Measurements from ENCODE around the gene PRM2. TPM values are rescaled to one million over a fixed set of nuclear protein-coding genes. Genes with fewer than 3 reads are reported as not detected.

The PRM2 gene, protein sequence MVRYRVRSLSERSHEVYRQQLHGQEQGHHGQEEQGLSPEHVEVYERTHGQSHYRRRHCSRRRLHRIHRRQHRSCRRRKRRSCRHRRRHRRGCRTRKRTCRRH
- not detected in 2 replicates for total RNA-seq (2014; rRNA removed)
- not detected for polyA plus RNA-seq (2012)

DNA sequence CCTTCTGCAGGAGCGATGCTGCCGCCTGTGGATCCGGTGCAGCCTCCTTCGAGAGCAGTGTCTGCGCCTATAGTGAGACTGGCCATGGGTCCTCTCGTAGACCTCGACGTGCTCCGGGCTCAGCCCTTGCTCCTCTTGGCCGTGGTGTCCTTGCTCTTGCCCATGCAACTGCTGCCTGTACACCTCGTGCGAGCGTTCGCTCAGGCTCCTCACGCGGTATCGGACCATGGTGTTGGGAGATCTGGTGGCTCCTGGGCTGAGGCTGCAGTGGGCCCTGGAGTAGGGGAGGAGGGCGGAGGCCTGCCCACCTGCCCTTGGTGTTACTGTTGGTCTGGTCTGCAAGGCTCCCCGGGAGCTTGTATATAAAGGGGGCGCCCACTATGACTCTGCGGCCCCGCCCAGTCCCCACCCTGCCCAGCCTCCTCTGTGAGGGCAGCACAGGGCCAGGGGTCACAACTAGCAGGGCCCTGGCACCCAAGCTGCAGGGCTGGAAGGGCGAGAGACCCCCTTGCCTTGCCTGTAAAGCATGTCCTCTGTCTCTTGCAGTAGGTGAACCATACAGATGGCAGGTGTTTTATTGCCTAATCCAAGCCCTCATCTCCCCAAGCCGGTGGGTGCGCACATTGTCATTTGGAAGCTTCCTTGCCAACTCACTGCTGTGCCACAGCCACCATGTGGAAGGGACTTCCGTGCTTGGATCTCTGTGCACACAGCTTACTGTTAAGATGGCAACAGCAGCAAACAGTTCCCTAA lies at the start of gene PRM2:
PRM2 (minus strand) TSS at position 338 of the 753 bp plus-strand sequence; CDS start at position 228, 110 bp downstream.
- DNase-seq (ENCODE audit: low read depth) = no peak

DNA sequence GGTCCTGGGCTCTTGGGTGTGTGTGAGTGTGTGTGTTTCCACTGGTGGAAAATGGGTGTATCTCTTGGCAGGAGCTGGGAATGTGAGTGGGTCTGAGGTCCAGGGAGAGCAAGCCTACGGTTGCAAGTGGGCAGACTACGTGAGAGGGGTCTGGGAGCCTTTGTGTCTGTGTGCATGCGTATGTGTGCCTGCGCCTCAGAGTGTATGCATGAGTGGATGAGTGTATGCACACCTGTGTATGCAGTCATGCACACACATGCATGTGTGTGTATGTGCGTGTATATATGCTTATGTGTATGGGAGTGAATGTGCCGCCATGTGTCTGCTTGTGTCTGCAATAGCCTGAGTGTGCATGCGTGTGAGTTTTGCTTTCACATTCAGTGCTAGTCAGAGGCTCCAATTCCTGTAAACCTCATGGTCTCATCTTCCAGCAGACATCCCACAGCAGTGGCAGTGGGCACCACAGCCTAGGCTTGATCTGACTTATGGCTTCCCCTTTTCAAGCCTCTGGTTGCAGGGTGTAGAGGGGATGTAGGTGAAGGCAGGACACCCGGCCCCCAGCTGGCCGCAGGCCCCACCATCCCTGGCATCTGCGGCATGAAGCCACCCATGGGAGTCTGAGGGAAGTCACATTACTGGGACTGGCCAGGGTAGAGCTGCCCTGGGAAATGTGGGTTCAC lies 49.3 kb upstream of the PRM2 start:
- no peak for DNase-seq (ENCODE audit: low read depth)

DNA sequence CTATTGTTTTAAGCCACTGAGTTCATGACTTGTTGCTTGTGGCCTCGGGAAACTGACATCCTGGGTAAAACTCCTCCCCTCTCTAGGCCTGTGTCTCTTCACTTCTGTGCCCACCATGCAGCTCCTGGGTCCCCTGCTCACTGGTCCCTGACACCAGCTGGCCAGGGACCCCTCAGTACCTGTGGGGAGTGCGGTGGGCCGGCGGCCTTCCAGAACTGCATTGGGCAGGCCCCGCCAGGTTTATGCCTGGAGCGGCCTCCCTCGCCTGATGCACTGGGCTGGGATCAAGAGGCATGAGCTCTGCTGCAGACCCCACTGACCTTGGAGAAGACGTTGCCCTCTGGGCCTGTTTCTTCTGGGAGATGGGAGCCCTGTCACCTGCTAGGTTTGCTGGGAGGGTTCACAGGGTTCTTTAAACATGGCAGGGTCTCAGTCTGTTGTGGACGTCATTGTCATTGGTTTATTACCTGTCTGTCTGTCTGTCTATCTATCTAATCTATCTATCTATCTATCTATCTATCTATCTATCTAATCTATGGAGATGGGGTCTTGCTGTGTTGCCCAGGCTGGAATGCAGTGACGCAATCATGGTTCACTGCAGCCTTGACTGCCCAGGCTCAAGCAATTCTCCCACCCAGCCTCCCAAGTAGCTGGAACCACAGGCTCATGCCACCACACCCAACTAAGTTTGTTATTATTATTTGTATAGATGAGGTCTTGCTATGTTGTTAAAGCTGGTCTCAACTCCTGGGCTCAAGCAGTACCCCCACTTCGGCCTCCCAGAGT lies 47.5 kb upstream of the PRM2 start:
- no peak for DNase-seq (ENCODE audit: low read depth)

DNA sequence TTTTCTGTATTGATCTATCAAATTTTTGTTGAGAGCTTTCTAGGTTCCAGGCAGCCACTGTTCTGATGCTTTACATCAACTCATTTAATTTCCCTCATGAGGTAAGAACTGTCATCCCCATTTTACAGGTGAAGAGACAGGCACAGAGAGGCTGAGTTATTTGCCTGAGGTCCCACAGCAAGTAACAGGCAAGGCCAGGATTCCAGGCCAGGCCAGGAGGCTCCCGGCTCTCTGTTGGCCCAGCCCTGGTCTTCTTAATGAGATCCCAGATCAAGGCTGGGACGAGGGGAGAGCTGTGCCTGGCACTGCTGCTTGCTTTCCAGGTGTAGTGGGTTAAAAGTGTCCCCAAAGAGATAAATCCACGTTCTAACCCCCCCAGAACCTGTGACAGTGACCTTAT lies 46.5 kb upstream of the PRM2 start:
- no peak for DNase-seq (ENCODE audit: low read depth)

DNA sequence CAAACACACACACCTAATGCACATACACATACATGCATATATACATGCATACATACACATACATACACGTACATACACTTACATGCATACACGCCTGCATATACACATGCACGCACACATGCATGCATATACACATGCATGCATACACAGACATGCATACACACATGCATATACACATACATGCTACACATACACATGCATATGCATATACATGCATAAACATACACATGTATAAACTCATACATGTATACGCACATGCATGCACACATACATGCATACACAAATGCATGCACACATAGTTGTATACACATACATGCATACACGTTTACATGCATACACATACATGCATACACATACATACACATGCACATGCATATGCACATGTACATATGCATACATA lies 45.4 kb upstream of the PRM2 start:
- DNase-seq (ENCODE audit: low read depth) = no peak

DNA sequence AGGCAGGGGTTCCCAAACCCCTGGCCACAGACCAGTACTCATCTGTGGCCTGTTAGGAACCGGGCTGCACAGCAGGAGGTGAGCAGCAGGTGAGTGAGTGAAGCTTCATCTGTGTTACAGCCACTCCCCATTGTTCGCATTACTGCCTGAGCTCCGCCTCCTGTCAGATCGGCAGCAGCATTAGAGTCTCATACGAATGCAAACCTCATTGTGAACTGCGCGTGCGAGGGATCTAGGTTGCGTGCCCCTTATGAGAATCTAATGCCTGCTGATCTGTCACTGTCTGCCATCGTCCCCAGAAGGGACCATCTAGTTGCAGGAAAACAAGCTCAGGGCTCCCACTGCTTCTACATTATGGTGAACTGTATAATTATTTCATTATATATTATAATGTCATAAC lies 43.9 kb upstream of the PRM2 start:
- no peak for DNase-seq (ENCODE audit: low read depth)

DNA sequence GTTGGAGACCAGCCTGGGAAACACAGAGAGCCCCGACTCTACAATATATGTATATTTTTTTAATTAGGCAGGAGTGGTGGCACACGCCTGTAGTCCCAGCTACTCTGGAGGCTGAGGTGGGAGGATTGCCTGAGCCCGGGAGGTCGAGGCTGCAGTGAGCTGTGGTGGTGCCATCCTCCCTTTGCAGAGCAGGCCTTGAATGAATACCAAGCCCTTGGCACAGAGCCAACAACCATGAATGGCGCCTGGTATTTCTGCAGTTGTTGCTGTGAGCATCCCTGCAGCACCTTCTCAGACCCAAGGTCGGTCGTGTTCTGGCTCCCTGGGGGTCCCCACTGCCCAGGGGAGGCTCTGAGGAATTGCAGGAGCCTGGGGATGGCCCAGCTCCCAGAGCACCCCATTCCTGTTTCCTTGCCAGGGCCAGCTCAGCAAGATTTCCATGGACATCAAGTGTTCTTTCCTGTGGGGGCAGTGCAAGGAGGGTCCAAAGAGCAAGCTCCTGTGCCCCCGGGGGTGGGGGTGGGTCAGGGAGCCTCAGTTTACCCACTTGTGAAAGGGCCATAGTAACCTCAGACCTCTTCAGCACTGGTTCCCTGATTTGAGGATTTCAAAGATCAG lies 43.4 kb upstream of the PRM2 start:
- DNase-seq (ENCODE audit: low read depth) = no peak

DNA sequence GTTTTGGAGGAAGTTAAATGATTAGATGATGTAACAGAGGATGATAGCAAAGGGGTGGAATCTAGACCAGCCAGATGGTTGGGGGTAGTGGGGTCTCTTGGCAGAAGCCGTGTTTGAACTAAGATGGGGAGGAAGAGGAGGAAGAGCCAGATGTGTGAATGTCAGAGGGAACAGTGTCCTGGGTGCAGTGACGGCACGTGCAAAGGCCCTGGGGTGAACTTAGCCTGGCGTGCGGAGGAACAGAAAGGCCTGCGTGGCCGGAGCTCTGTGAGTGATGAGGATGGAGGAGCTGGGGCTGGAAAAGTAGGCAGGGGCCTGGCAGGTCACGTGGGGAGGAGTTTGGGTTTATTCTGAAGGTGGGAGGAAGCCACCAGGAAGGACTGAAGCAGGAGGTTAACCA lies 42.5 kb upstream of the PRM2 start:
- no peak for DNase-seq (ENCODE audit: low read depth)

DNA sequence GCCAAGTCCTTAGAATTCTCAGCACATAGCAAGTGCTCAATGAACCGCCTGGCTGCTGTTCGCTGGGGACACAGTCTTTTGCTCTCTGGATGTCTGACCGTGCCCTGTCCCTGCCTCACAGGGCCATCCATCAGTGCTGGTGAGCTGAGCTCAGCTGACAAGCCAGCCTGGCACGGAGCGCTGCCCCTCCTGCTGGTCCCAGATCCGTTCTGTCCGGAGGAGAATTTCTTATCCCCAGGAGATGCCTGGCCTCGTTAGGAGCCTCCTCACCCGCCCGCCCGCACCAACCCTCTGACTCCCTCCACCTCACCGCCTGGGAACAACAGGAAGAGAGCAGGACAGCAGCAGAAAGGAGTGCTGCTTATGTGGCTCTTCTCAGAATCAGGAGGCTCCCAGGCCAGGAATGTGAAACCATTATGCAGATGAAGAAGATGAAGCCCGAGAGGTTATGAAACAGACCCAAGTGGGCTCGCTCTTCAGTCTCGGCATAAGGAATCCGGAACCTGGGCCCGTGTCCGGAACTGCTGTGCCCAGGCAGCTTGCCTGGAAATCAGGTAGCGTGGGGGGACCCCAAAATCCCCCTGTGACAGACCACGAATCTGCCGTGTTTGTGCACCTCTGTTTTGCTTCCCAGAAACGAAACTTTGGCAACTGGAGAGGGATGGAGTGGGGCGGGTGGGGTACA lies 40.2 kb upstream of the PRM2 start:
- no peak for DNase-seq (ENCODE audit: low read depth)

DNA sequence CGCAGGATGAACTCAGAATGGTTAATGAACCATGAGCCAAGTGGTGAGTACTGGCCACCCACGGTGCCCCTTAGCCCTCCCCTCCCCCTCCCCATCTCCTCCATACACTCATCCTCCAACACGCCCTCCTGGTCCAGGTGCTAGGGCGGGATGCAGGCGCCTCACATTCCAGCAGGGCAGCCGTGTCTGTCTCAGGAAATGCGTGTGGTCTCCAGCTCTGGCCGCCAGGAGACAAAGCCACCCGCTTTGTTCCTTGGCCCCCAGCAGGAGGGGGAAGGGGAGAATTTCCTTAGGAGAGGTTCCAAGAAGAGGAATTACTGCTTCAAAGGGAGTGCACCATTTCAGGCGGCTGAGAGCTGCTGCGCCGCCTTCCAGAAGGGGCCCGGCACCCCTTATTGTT lies 39.2 kb upstream of the PRM2 start:
- no peak for DNase-seq (ENCODE audit: low read depth)

DNA sequence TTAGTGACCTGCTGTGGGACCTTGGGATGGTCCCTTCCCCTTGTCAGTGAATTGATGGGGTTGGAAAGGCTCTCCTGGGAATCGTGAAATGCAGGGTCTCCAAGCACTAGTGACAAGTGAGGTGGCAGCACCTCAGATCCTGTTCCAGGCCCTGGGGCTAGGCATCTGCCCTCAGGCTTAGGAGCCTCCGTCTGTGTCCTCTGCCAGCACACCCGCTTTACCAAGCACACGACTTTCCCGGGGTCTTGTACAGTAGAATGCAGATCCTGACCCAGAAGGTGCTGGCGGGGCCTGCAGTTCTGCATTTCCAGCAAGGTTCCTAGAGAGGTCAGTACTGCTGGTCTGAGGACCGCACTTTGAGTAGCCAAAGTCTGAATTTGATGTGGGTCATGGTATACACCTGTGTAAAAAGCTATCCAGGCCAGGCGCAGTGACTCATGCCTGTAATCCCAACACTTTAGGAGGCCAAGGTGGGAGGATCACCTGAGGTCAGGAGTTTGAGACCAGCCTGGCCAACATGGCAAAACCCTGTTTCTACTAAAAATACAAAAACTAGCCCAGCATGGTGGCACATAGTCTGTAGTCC lies 38.1 kb upstream of the PRM2 start:
- DNase-seq (ENCODE audit: low read depth) = no peak

DNA sequence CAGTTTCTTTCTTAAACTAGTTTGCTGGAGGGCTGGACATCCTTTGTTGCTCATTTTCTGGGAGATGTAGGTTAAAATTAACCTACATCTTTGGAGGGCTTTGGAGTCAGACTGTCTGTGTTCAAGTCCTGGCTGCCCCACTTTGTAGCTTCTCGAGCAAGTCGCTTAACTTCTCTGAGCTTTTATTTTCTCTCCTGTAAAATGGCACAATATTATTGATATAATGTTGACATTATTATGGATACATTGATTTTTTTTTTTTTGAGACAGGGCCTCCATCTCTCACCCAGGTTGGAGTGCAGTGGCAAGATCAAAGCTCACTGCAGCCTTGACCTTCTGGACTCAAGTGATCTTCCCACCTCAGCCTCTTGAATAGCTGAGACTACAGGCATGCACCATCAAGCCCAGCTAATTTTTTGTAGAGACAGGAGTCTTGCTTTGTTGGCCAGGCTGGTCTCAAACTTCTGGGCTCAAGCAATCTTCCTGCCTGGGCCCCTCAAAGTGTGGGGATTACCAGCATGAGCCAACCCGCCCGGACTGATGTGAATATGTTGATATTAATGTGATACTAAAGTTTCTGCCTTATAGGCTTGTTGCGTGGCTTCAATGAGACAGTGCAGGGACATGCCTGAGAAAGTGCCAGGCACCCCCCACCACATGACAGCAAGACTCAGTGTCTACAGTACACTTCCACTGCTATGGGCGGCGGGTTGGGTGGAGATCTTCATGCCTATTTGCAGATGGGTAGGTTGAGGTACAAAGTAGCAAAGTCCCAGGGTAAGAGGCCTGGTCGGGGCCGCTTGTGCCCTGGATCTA lies 37.4 kb upstream of the PRM2 start:
- DNase-seq (ENCODE audit: low read depth) = no peak

DNA sequence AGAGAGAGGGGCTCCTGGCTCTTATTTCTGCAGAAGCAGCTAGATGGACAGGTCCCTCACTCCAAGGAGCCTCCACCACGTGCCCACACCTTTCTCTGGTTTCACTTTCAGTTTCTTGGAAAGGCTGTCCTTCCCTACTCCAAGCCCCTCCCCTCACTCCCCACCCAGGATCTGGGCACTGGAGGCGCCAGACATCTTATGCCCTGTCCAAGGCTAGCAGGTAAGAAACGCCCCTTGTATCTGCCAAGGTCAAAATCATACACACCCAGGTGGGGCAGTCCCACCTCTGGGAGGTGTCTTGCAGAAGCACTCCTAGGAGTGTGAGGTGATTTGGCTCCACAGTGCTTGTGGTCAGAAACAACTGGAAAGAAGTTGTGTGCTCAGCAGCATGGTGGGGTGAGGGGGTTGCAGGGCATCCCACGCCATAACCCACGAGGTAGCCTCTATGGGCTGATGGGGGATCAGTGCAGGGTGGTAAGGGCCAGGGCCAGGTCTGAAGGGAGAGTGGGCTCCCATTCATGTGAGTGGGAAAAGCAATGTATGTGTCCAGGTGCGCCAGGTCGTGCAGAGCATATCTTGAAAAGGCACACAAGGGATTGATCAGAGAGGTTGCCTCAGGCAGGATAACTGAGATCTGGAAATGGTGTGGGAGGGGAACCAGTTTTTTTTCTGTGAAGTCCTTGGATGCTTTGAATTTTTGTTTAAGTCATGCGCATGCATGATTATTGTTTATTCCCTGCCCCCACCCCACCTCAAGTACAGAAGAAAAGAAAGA lies 36.6 kb upstream of the PRM2 start:
- no peak for DNase-seq (ENCODE audit: low read depth)

DNA sequence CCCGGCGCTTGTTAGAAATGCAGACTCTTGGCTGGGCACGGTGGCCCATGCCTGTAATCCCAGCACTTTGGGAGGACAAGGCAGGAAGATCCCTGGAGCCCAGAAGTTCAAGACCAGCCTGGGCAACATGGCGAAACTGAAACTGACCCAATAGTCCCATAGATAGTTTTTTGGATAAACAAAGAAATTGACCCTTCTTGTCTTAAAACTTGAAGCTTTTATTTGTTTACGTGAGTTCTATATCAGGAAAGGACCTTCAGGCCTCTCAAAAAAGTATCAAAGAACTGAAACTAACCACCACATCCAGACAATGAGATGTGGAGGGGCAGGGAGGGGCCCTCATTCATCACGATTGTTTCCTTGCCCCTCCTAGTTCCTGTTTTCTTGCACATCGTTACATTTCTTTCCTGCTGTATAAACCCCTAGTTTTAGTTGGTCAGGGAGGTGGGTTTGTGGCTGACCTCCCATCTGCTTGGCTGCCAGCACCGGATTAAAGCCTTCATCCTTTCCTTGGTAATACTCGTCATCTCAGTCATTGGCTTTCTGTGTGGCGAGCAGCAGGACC lies 34.8 kb upstream of the PRM2 start:
- DNase-seq (ENCODE audit: low read depth) = no peak

DNA sequence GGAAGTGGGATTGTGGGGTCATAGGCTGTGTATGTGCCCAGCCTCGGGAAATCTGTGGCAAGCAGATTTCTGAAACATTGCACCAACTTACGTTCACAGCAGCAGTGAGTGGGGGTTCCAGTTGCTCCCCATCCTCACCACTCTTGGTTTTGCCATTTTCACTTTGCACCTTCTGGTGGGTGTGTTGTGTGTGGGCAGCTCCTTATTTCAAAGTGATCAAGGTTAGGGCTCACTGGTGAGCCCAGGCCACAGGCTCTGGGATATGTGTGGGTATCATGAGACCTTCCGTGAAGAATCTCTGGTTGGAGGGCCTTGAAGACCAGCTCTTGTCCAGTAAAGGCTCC lies 34.3 kb upstream of the PRM2 start:
- DNase-seq (ENCODE audit: low read depth) = no peak

DNA sequence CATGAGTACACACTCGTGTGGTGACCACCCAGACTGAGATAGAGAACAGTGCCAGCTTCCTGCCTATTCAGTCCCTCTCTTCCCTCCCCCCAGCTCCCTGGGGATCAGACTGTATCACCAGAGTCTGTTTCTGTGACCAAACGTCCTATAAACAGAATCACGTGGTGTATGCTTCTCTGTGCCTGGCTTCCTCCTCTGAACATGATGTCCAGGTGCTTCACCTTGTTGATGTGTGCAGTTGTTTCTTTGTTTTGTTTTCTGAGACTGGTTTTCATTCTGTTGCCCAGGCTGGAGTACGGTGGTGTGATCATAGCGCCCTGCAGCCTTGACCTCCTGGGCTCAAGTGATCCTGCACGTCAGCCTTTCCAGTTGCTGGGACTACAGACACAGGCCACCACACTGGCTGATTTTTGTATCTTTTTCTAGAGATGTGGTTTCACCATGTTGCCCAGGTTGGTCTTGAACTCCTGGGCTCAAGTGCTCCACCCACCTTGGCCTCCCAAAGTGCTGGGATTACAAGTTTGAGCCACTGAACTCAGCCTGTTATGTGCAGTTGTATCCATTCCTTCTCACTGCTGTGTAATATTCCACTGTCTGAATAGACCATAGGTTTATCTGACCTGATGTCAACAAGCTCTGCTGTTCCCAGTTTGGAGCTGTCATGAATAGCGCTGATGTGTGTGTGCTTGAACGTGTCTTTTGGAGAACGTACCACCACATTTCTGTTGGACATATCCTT lies 33.8 kb upstream of the PRM2 start:
- no peak for DNase-seq (ENCODE audit: low read depth)

DNA sequence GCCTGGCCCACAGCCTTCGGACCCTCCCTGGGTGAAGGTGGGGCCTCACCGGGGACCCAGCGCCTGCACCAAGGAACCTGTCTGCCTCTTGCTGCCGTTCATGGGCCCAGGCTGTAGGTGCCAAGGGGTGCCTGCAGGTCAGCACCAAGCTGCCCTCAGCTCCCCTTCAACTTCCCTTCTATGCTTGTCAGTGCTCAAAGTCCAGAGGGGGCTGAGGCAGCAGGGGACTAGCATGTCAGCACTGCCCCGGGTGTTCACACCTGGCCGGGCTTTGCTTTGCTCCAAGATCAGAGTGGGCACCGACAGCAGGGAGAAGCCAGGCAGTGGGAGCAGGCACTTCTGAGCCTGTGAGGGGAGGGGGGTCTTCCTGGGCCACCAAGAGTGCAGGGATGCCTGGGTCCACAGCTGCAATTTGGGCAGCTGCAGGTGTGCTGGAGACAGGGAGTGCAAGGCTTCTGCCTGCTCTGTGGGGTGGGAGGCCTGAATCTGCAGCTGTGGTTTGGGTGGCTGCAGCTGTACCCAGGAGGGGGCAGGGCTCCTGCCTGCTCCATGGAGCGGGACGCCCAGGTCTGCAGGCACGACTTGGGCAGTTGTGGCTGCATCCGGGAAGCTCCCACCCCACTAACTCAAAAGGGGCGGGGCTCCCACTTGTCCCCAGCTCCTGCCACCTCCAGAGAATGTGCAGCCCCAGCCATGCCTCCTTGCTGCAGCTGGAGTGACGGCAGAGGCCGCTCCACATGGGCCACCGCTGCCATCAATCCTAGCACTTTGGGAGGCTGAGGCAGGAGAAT lies 32.4 kb upstream of the PRM2 start:
- no peak for DNase-seq (ENCODE audit: low read depth)

Data from LHCN-M2 (cell line).